GM12878 (cell line): ENCODE results near the gene NBPF1.
"Not testable (repeated sequence)": the region's sequence is repeated elsewhere in the genome, so short reads cannot be mapped to it uniquely, and the experiment has no call there.

ENCODE experiments used
- ATF3 ChIP-seq: IDR thresholded peaks from 2 replicates; pipeline ENCODE4 v1.6.1; 2011; ENCODE audit warnings: low read depth, mild to moderate bottlenecking, low read length, moderate library complexity, borderline replicate concordance; ENCODE audit errors: extremely low read depth
- BRCA1 ChIP-seq: IDR thresholded peaks from 2 replicates; pipeline ENCODE4 v1.6.1; 2011; ENCODE audit warnings: low read depth, low read length, improper control_type of control experiment
- CBX5 ChIP-seq: sonication (generic); IDR thresholded peaks from 2 replicates; pipeline ENCODE4 v1.6.1; 2016; ENCODE audit warnings: low read depth, moderate library complexity, mild to moderate bottlenecking, inconsistent platforms
- CREB1 ChIP-seq: IDR thresholded peaks from 2 replicates; pipeline ENCODE4 v1.6.1; 2012; ENCODE audit warnings: low read depth, mild to moderate bottlenecking, inconsistent platforms
- CTCF ChIP-seq, 3 experiments: IDR thresholded peaks in 2 of 3; conservative IDR thresholded peaks in 1 of 3; 2 replicates each; pipeline ENCODE4 v1.5.1; 2011; ENCODE audit warnings: low read depth in 3 of 3, low read length in 3 of 3, mild to moderate bottlenecking in 3 of 3, control low read depth in 2 of 3, moderate library complexity in 2 of 3, inconsistent platforms in 1 of 3, mixed read lengths in 1 of 3; ENCODE audit not compliant: control insufficient read depth in 2 of 3, insufficient read depth in 1 of 3; ENCODE audit errors: extremely low read depth in 1 of 3
- EP300 ChIP-seq, 2 experiments: fragments of 150-350 bp in 1 of 2; IDR thresholded peaks; 2 replicates each; pipeline ENCODE4 v1.6.1; 2011 to 2012; ENCODE audit warnings: low read depth in 2 of 2, low read length in 2 of 2, borderline replicate concordance in 1 of 2, improper control_type of control experiment in 1 of 2, inconsistent platforms in 1 of 2; ENCODE audit not compliant: control insufficient read depth in 1 of 2
- EZH2 ChIP-seq: IDR thresholded peaks from 2 replicates; pipeline ENCODE4 v1.6.1; 2012; ENCODE audit warnings: low read depth, mild to moderate bottlenecking, control low read depth, inconsistent platforms, low read length, borderline replicate concordance; ENCODE audit not compliant: control insufficient read depth
- FOS ChIP-seq: IDR thresholded peaks from 3 replicates; pipeline ENCODE4 v1.6.1; 2011; ENCODE audit warnings: borderline replicate concordance; ENCODE audit not compliant: insufficient read length; ENCODE audit errors: extremely low read depth
- GATAD2B ChIP-seq: fragments of 450-650 bp; conservative IDR thresholded peaks from 2 replicates; pipeline ENCODE4 v1.6.1; 2017; ENCODE audit warnings: low read depth, mild to moderate bottlenecking, moderate library complexity
- RAD21 ChIP-seq: IDR thresholded peaks from 2 replicates; pipeline ENCODE4 v1.6.1; 2011; ENCODE audit warnings: mild to moderate bottlenecking, low read depth, low read length, moderate library complexity; ENCODE audit not compliant: insufficient read depth
- RBBP5 ChIP-seq: fragments of 200-600 bp; sonication (generic); conservative IDR thresholded peaks from 2 replicates; pipeline ENCODE4 v1.6.1; 2016
- TAF1 ChIP-seq: IDR thresholded peaks from 2 replicates; pipeline ENCODE4 v1.6.1; 2011; ENCODE audit warnings: mild to moderate bottlenecking, low read depth, low read length, borderline replicate concordance
- TCF3 ChIP-seq: IDR thresholded peaks from 2 replicates; pipeline ENCODE4 v1.6.1; 2012; ENCODE audit warnings: low read depth, mild to moderate bottlenecking, low read length, borderline replicate concordance; ENCODE audit not compliant: insufficient read depth
- ZBTB33 ChIP-seq: fragments of 450-650 bp; IDR thresholded peaks from 2 replicates; pipeline ENCODE4 v1.6.1; 2017; ENCODE audit warnings: mild to moderate bottlenecking

DNA sequence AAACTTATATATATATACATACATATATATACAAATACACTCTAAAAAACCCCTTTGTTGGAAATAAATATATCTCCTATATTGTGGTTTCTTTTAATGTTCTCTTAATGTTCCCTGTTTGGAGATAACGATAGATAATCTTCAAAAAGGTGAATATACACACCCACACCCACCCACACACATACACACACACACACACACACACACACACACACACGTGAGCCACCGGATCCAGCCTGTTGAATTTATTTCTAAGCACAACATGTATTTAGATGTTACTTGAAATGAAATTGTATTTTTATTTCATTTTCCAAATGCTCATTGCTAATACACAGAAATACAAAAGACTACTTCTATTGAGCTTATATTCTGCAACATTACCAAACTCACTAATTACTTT, 14.0 kb downstream of the NBPF1 start:
- not testable (repeated sequence) for TF ChIP-seq EZH2; EP300 (IDR thresholded peaks at IDR 0.05; ENCODE audit: borderline replicate concordance in 1 of 2, control insufficient read depth in 1 of 2, low read depth in 2 of 2, low read length in 2 of 2); CTCF (IDR thresholded peaks at IDR 0.05 in 2 of 3, conservative IDR thresholded peaks at IDR 0.05 in 1 of 3; ENCODE audit: control insufficient read depth in 2 of 3, extremely low read depth in 1 of 3, insufficient read depth in 1 of 3, low read depth in 3 of 3, low read length in 3 of 3); CREB1; ATF3; BRCA1; RAD21; TAF1; CBX5; FOS; ZBTB33; GATAD2B; RBBP5; TCF3
